Measurements from ENCODE around the gene CYP2E1.
"Not testable (repeated sequence)": the region's sequence is repeated elsewhere in the genome, so short reads cannot be mapped to it uniquely, and the experiment has no call there.

Gene CYP2E1

DNA sequence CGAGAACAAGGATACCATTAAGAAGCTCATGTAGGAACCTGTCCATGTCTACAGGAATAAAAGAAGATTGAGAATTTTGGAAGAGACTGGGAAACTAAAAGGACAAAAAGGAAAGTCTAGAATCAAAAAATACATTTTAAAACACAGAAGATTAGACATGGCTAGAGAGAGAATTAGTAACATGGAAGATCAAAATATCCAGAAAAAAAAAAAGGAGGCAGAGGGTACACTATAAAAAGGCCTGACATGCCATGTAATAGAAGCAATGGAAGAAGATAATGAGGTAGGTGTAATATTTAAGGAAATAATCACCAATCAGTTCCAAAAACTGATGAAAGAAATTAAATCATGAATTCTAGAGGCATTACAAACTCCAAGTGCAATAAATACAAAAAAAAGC, 46.3 kb downstream of the CYP2E1 start:
- DNase-seq = not testable (repeated sequence)

DNA sequence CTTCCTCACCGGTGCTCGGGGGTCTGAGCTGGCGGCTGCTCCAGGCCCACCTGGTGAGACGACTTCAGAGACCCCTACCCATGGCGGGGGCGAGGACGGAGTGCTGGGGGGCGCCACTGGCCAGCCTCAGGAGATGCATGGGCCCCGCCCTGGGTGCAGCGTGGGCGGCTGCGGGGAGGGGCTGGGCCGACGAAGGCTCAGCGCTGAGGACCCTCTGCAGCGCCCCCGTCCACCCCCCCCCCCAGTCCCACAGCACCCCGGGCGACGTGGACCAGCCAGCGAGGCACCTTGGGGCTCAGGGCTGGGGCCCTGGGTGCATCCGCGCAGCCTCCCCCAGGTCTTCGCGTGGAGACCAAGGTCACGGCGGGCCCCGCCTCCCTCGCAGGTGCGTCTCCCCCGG, 49.9 kb downstream of the CYP2E1 start:
- DNase-seq = not testable (repeated sequence)

Data from NCI-H1436 (cell line).